Measurements from ENCODE around the gene TNPO2.

Gene TNPO2

DNA sequence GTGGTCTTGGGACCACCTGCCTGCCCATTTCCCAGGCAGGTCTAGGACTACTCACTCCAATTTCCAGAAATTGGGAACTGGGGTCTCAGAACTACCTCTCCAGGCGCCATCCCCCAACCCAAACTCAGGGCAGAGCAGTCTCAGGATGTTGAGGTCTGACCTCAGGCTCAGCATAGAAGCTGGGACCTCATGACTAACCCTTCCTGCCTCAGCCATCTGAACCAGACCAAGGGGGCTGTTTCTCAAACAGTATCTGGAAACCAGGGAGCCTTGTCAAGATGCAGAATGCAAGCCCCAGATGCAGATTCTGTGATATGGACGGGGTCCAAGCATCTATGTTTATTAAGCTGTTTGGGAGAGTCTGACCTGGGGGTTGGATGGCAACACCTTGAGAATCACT lies 28.6 kb downstream of the TNPO2 start:
- peaks cover 11% of the 10 kb centered on the region for H3K4me1 ChIP-seq (ENCODE audit: insufficient read depth, low read length, poor library complexity, severe bottlenecking)
- no peaks in the 10 kb centered on the region; the same call in 1 of the 2 replicates for H3K36me3 ChIP-seq (ENCODE audit: insufficient read depth, low read length)
- H3K9me2 ChIP-seq (replicated peaks; ENCODE audit: low read depth, low read length): no peaks in the 10 kb centered on the region
- H4K20me1 ChIP-seq (ENCODE audit: insufficient read depth, low read length, poor library complexity, severe bottlenecking): no peaks in the 10 kb centered on the region
- TF ChIP-seq EZH2phosphoT487 (IDR thresholded peaks at IDR 0.05; ENCODE audit: borderline replicate concordance): no peak
- TF ChIP-seq, protein P1, sequence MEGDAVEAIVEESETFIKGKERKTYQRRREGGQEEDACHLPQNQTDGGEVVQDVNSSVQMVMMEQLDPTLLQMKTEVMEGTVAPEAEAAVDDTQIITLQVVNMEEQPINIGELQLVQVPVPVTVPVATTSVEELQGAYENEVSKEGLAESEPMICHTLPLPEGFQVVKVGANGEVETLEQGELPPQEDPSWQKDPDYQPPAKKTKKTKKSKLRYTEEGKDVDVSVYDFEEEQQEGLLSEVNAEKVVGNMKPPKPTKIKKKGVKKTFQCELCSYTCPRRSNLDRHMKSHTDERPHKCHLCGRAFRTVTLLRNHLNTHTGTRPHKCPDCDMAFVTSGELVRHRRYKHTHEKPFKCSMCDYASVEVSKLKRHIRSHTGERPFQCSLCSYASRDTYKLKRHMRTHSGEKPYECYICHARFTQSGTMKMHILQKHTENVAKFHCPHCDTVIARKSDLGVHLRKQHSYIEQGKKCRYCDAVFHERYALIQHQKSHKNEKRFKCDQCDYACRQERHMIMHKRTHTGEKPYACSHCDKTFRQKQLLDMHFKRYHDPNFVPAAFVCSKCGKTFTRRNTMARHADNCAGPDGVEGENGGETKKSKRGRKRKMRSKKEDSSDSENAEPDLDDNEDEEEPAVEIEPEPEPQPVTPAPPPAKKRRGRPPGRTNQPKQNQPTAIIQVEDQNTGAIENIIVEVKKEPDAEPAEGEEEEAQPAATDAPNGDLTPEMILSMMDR (conservative IDR thresholded peaks at IDR 0.05; ENCODE audit: low read length): no peak
- peaks cover 15% of the 10 kb centered on the region; the same call in 1 of the 2 replicates for H3K79me2 ChIP-seq (ENCODE audit: insufficient read depth, low read length)
- 0 out of 2 replicates have a peak, but pooled peaks cover 2% of the 10 kb centered on the region for H3F3A ChIP-seq (ENCODE audit: low read depth)
- peak overlapping the region; percentile 81 for H3K4me2 ChIP-seq (ENCODE audit: low read depth, low read length, poor library complexity, severe bottlenecking)
- H2AFZ ChIP-seq (ENCODE audit: low read length): no peak overlapping the region
- no peaks in the 10 kb centered on the region for H3K27me3 ChIP-seq (ENCODE audit: insufficient read depth, low read length, poor library complexity, severe bottlenecking)
- no peak overlapping the region for H3K4me3 ChIP-seq (ENCODE audit: low read length, poor library complexity, severe bottlenecking)
- no peak overlapping the region for H3K9ac ChIP-seq (ENCODE audit: low read depth, low read length, poor library complexity, severe bottlenecking)
- no peaks in the 10 kb centered on the region for H3K9me3 ChIP-seq (ENCODE audit: insufficient read depth, low read depth, low read length)

DNA sequence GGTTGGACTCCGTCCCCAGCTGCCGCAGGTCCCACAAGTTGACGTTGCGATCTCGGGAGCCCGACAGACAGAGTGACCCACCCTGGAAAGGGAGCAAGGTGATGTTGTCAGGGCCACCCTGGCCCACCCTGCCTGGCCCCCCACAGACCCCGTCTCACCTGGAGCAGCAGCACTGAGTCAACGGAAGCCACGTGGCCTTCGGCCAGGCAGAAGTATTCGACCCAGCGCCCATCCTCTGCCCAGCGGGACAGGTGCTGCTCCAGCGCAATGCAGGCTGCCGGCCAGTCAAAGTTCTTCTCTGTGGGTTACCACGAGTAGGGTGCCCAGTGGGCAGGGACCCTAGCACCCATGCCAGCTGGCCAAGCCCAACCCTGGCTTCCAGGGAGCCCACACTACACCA lies 29.1 kb downstream of the TNPO2 start:
- no peaks in the 10 kb centered on the region for H3K27me3 ChIP-seq (ENCODE audit: insufficient read depth, low read length, poor library complexity, severe bottlenecking)
- peaks cover 19% of the 10 kb centered on the region; the same call in 1 of the 2 replicates for H3K79me2 ChIP-seq (ENCODE audit: insufficient read depth, low read length)
- H3K36me3 ChIP-seq (ENCODE audit: insufficient read depth, low read length): no peaks in the 10 kb centered on the region
- H3K4me3 ChIP-seq (ENCODE audit: low read length, poor library complexity, severe bottlenecking): no peak overlapping the region
- H2AFZ ChIP-seq (ENCODE audit: low read length): no peak overlapping the region
- peaks cover 11% of the 10 kb centered on the region for H3K4me1 ChIP-seq (ENCODE audit: insufficient read depth, low read length, poor library complexity, severe bottlenecking)
- H4K20me1 ChIP-seq (ENCODE audit: insufficient read depth, low read length, poor library complexity, severe bottlenecking): no peaks in the 10 kb centered on the region
- H3F3A ChIP-seq (ENCODE audit: low read depth): 0 out of 2 replicates have a peak, but pooled peaks cover 2% of the 10 kb centered on the region
- H3K4me2 ChIP-seq (ENCODE audit: low read depth, low read length, poor library complexity, severe bottlenecking): peak overlapping the region; percentile 81
- no peak for TF ChIP-seq EZH2phosphoT487 (IDR thresholded peaks at IDR 0.05; ENCODE audit: borderline replicate concordance)
- TF ChIP-seq, protein P1 (conservative IDR thresholded peaks at IDR 0.05; ENCODE audit: low read length): no peak
- H3K9me2 ChIP-seq (replicated peaks; ENCODE audit: low read depth, low read length): no peaks in the 10 kb centered on the region
- no peak overlapping the region for H3K9ac ChIP-seq (ENCODE audit: low read depth, low read length, poor library complexity, severe bottlenecking)
- no peaks in the 10 kb centered on the region for H3K9me3 ChIP-seq (ENCODE audit: insufficient read depth, low read depth, low read length)

DNA sequence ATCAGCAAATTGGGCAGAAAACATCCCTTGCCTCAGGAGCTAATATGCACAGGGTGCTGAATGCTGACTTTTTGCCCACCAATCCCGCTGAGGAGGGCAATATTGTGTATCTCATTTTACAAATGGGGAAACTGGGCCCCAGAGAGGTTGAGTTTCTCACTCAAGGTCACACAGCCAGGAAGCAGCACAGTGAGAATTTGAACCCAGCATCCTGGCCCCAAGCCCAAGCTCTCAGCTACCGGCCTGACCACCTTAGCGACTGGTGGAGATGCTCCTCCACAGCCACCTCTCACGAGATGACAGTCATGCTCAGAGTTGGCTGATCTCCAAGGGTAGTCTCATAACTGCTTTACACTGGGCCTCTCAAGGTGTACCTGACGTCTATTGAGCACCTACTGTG lies 30.8 kb downstream of the TNPO2 start:
- H3K4me3 ChIP-seq (ENCODE audit: low read length, poor library complexity, severe bottlenecking): no peak overlapping the region
- TF ChIP-seq, protein P1 (conservative IDR thresholded peaks at IDR 0.05; ENCODE audit: low read length): no peak
- no peak for TF ChIP-seq EZH2phosphoT487 (IDR thresholded peaks at IDR 0.05; ENCODE audit: borderline replicate concordance)
- no peak overlapping the region for H2AFZ ChIP-seq (ENCODE audit: low read length)
- peaks cover 20% of the 10 kb centered on the region for H3K4me1 ChIP-seq (ENCODE audit: insufficient read depth, low read length, poor library complexity, severe bottlenecking)
- no peaks in the 10 kb centered on the region for H3K36me3 ChIP-seq (ENCODE audit: insufficient read depth, low read length)
- H3F3A ChIP-seq (ENCODE audit: low read depth): 0 out of 2 replicates have a peak, but pooled peaks cover 2% of the 10 kb centered on the region
- H3K79me2 ChIP-seq (ENCODE audit: insufficient read depth, low read length): peaks cover 34% of the 10 kb centered on the region; the same call in 1 of the 2 replicates
- H3K9me3 ChIP-seq (ENCODE audit: insufficient read depth, low read depth, low read length): no peaks in the 10 kb centered on the region
- no peak overlapping the region for H3K9ac ChIP-seq (ENCODE audit: low read depth, low read length, poor library complexity, severe bottlenecking)
- no peaks in the 10 kb centered on the region for H4K20me1 ChIP-seq (ENCODE audit: insufficient read depth, low read length, poor library complexity, severe bottlenecking)
- H3K9me2 ChIP-seq (replicated peaks; ENCODE audit: low read depth, low read length): no peaks in the 10 kb centered on the region
- no peaks in the 10 kb centered on the region for H3K27me3 ChIP-seq (ENCODE audit: insufficient read depth, low read length, poor library complexity, severe bottlenecking)
- H3K4me2 ChIP-seq (ENCODE audit: low read depth, low read length, poor library complexity, severe bottlenecking): no peak overlapping the region
